ENCODE data around the gene CRYBB1.

GRCh38 chr22:26556904-26557303 is 60.9 kb downstream of the CRYBB1 start:
- TF ChIP-seq NANOG (IDR thresholded peaks at IDR 0.05; ENCODE audit: borderline replicate concordance) (no peak), EZH2phosphoT487 (IDR thresholded peaks at IDR 0.05; ENCODE audit: unreplicated experiment) (no peak), POLR2AphosphoS5 (IDR thresholded peaks at IDR 0.05; ENCODE audit: low read depth) (no peak)
- TF ChIP-seq, protein P1, sequence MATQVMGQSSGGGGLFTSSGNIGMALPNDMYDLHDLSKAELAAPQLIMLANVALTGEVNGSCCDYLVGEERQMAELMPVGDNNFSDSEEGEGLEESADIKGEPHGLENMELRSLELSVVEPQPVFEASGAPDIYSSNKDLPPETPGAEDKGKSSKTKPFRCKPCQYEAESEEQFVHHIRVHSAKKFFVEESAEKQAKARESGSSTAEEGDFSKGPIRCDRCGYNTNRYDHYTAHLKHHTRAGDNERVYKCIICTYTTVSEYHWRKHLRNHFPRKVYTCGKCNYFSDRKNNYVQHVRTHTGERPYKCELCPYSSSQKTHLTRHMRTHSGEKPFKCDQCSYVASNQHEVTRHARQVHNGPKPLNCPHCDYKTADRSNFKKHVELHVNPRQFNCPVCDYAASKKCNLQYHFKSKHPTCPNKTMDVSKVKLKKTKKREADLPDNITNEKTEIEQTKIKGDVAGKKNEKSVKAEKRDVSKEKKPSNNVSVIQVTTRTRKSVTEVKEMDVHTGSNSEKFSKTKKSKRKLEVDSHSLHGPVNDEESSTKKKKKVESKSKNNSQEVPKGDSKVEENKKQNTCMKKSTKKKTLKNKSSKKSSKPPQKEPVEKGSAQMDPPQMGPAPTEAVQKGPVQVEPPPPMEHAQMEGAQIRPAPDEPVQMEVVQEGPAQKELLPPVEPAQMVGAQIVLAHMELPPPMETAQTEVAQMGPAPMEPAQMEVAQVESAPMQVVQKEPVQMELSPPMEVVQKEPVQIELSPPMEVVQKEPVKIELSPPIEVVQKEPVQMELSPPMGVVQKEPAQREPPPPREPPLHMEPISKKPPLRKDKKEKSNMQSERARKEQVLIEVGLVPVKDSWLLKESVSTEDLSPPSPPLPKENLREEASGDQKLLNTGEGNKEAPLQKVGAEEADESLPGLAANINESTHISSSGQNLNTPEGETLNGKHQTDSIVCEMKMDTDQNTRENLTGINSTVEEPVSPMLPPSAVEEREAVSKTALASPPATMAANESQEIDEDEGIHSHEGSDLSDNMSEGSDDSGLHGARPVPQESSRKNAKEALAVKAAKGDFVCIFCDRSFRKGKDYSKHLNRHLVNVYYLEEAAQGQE (IDR thresholded peaks at IDR 0.05; ENCODE audit: unreplicated experiment): no peak
- TF ChIP-seq, protein P2, sequence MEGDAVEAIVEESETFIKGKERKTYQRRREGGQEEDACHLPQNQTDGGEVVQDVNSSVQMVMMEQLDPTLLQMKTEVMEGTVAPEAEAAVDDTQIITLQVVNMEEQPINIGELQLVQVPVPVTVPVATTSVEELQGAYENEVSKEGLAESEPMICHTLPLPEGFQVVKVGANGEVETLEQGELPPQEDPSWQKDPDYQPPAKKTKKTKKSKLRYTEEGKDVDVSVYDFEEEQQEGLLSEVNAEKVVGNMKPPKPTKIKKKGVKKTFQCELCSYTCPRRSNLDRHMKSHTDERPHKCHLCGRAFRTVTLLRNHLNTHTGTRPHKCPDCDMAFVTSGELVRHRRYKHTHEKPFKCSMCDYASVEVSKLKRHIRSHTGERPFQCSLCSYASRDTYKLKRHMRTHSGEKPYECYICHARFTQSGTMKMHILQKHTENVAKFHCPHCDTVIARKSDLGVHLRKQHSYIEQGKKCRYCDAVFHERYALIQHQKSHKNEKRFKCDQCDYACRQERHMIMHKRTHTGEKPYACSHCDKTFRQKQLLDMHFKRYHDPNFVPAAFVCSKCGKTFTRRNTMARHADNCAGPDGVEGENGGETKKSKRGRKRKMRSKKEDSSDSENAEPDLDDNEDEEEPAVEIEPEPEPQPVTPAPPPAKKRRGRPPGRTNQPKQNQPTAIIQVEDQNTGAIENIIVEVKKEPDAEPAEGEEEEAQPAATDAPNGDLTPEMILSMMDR (conservative IDR thresholded peaks at IDR 0.05; ENCODE audit: low read depth in 2 of 2): no peak
